GM12801 (cell line): ENCODE data around the gene DGKH.

Experiments
- TF ChIP-seq, protein P1 (sequence below): IDR thresholded peaks from one replicate; pipeline ENCODE4 v1.5.1; 2011; ENCODE audit warnings: control low read depth; ENCODE audit not compliant: insufficient read length; ENCODE audit errors: extremely low read depth

The DGKH gene

DNA sequence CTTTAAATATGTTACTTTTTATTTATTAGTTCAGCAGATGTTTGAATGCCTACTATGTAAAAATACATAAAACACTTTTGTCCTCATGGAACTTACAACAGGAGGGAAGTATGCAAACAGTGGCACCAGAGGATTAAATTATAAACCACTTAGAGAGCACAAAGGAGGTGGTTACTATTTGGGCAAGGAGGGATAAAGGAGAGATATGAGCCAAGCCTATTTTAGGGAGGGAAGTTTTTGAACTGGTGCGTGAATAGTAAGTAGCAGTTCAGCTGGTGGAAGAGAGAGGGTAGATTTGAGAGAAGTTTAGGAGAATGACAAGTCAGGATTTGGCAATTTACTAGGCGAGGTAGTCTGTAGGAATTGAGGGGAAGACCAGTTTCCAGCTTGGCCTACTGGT lies 232.1 kb downstream of the DGKH start:
- TF ChIP-seq, protein P1, sequence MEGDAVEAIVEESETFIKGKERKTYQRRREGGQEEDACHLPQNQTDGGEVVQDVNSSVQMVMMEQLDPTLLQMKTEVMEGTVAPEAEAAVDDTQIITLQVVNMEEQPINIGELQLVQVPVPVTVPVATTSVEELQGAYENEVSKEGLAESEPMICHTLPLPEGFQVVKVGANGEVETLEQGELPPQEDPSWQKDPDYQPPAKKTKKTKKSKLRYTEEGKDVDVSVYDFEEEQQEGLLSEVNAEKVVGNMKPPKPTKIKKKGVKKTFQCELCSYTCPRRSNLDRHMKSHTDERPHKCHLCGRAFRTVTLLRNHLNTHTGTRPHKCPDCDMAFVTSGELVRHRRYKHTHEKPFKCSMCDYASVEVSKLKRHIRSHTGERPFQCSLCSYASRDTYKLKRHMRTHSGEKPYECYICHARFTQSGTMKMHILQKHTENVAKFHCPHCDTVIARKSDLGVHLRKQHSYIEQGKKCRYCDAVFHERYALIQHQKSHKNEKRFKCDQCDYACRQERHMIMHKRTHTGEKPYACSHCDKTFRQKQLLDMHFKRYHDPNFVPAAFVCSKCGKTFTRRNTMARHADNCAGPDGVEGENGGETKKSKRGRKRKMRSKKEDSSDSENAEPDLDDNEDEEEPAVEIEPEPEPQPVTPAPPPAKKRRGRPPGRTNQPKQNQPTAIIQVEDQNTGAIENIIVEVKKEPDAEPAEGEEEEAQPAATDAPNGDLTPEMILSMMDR: no peak

DNA sequence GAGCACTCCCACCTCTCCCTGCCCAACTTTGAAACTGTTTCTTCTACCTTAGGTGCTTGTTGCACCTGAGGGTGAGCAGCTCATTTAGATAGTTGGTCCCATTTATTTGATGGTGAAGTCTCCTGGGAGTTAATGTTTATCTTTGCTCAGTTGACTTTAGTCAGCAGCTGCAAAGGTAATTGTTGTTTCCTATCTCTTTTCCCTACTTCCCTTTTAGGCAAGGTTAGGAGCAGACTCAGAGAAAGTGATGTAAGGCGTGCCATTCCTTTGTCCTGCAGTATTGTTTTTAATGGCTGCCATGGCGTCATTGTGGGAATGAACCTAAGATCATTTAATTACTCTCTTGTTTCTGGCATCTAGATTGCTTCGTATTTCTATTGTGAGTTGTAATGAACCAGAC lies 235.1 kb downstream of the DGKH start:
- TF ChIP-seq, protein P1: no peak

DNA sequence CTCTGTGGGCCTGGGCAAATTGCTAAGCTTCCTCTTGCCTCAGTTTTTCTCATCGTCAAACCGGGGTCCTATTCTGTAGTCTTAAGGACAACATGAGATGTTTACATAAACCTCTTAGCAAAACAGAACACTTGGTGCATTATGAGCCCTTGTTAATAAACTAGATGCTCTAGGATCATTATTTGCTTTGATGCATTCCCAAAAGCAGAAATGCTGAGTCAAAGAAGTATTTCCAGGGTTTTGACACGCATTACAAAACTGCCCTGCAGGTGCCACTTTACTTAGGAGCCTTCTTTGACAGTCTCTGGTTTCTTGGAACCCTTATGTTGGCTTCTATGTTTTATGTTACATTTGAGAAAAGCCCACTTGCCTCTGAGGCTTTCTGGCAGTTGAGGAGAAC lies 235.6 kb downstream of the DGKH start:
- TF ChIP-seq, protein P1: no peak
